ENCODE measurements around the gene HS6ST2.

- TF ChIP-seq EP300 (IDR thresholded peaks at IDR 0.05) (no peak), CTCF (IDR thresholded peaks at IDR 0.05) (no peak)
Measured at GRCh38 chrX:132664273-132664672, 294.2 kb downstream of the HS6ST2 start.

All from tibial nerve (tissue), 4 donors.